Fibroblast of mammary gland (primary cell): ENCODE results near the gene FAM181A.

Source experiments
- DNase-seq: peaks from one replicate; pipeline ENCODE4 v3.0.0-alpha.2; 2010; ENCODE audit warnings: low read depth
- H3K4me3 ChIP-seq: 2 replicates; pipeline ENCODE4 v1.5.1; 2011; ENCODE audit warnings: low read depth, mild to moderate bottlenecking, low read length, moderate library complexity; ENCODE audit not compliant: control insufficient read depth
- CTCF ChIP-seq: conservative IDR thresholded peaks from 2 replicates; pipeline ENCODE4 v1.5.1; 2011; ENCODE audit warnings: low read depth, low read length, inconsistent platforms; ENCODE audit not compliant: control insufficient read depth, insufficient read depth

Gene FAM181A

GRCh38 chr14:93977171-93977570 lies 50.0 kb downstream of the FAM181A start:
- TF ChIP-seq CTCF: no peak
- H3K4me3 ChIP-seq: no peak overlapping the region
- no peak for DNase-seq

- no peak for TF ChIP-seq CTCF
- no peak for DNase-seq
- no peak overlapping the region for H3K4me3 ChIP-seq
Measured at GRCh38 chr14:93977790-93978581, 50.8 kb downstream of the FAM181A start.

- TF ChIP-seq CTCF: no peak
- H3K4me3 ChIP-seq: no peak overlapping the region
- DNase-seq: no peak
Measured at GRCh38 chr14:93978735-93979134, 51.6 kb downstream of the FAM181A start.
